Measurements from ENCODE around the gene HBP1. TPM values are rescaled to one million over a fixed set of nuclear protein-coding genes. Genes with fewer than 3 reads are reported as not detected.

HBP1 gene
- polyA plus RNA-seq, 3 donors = 41.2 to 52.9 (median 44.7) TPM

- Histone ChIP-seq H4K20me1 (ENCODE audit: insufficient read depth, low read length) (peaks cover 3% of the 10 kb centered on the region), H3K4me2 (replicated peaks; ENCODE audit: extremely low read depth, low read length, poor library complexity, severe bottlenecking) (no peak overlapping the region), H3K9ac (ENCODE audit: insufficient read depth, low read length, poor library complexity, severe bottlenecking) (no peak overlapping the region), H3K4me1 (ENCODE audit: control insufficient read depth in 1 of 2, insufficient read depth in 2 of 2, low read length in 2 of 2) (no peaks in the 10 kb centered on the region), H3K9me3 (replicated peaks in 1 of 2; ENCODE audit: control insufficient read depth in 1 of 2, insufficient read depth in 1 of 2, low read length in 2 of 2) (peaks cover 0 to 5% of the 10 kb centered on the region in 2 donors), H3K36me3 (replicated peaks in 1 of 2; ENCODE audit: control insufficient read depth in 1 of 2, insufficient read depth in 2 of 2, low read length in 2 of 2) (peaks cover 57 to 78% of the 10 kb centered on the region in 2 donors), H2AFZ (ENCODE audit: insufficient read depth, low read depth, low read length, poor library complexity, severe bottlenecking) (no peak overlapping the region), H3K27ac (ENCODE audit: low read depth in 1 of 2, low read length in 2 of 2) (peak overlapping the region in 1 of 2 donors; percentile 23), H3K4me3 (replicated peaks in 1 of 3; ENCODE audit: low read depth in 2 of 3, low read length in 3 of 3) (no peak overlapping the region), H3K79me2 (ENCODE audit: insufficient read depth, low read length) (no peaks in the 10 kb centered on the region), H3K27me3 (ENCODE audit: control insufficient read depth in 2 of 2, insufficient read depth in 2 of 2, low read length in 2 of 2) (no peaks in the 10 kb centered on the region)
- intact Hi-C loops (cut with micrococcal nuclease) = loop anchor here in 1 of 2 donors (10.0 kb wide), 1 partner anchor 666 kb away; no protein-coding TSS in a partner anchor
- no peak for DNase-seq
- Mint-ChIP-seq H3K9me3 (peaks cover 0 to 4% (median 0%) of the 10 kb centered on the region in 7 donors), H3K27me3 (ENCODE audit: low read depth in 3 of 3) (no peaks in the 10 kb centered on the region), H3K4me1 (peaks cover 6% of the 10 kb centered on the region), H3K27ac (no peak overlapping the region), H3K4me3 (no peak overlapping the region), H3K36me3 (peaks cover 57 to 76% of the 10 kb centered on the region in 2 donors)
- TF ChIP-seq, protein P1, sequence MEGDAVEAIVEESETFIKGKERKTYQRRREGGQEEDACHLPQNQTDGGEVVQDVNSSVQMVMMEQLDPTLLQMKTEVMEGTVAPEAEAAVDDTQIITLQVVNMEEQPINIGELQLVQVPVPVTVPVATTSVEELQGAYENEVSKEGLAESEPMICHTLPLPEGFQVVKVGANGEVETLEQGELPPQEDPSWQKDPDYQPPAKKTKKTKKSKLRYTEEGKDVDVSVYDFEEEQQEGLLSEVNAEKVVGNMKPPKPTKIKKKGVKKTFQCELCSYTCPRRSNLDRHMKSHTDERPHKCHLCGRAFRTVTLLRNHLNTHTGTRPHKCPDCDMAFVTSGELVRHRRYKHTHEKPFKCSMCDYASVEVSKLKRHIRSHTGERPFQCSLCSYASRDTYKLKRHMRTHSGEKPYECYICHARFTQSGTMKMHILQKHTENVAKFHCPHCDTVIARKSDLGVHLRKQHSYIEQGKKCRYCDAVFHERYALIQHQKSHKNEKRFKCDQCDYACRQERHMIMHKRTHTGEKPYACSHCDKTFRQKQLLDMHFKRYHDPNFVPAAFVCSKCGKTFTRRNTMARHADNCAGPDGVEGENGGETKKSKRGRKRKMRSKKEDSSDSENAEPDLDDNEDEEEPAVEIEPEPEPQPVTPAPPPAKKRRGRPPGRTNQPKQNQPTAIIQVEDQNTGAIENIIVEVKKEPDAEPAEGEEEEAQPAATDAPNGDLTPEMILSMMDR (IDR thresholded peaks at IDR 0.05) = no peak
- 100% methylated on average over 1 of the region's 5 CpGs for WGBS (ENCODE audit: insufficient coverage)
Measured at GRCh38 chr7:107208563-107208962, 39.8 kb downstream of the HBP1 start.

GRCh38 chr7:107209565-107209964, 40.8 kb downstream of the HBP1 start:
- H3K4me1 Mint-ChIP-seq = peaks cover 6% of the 10 kb centered on the region
- H3K9me3 Mint-ChIP-seq = peaks cover 0 to 6% (median 3%) of the 10 kb centered on the region in 7 donors
- Histone ChIP-seq H3K4me1 (ENCODE audit: control insufficient read depth in 1 of 2, insufficient read depth in 2 of 2, low read length in 2 of 2) (no peaks in the 10 kb centered on the region), H3K79me2 (ENCODE audit: insufficient read depth, low read length) (no peaks in the 10 kb centered on the region), H3K4me3 (replicated peaks in 1 of 3; ENCODE audit: low read depth in 2 of 3, low read length in 3 of 3) (no peak overlapping the region), H3K9me3 (replicated peaks in 1 of 2; ENCODE audit: control insufficient read depth in 1 of 2, insufficient read depth in 1 of 2, low read length in 2 of 2) (peaks cover 0 to 8% of the 10 kb centered on the region in 2 donors), H2AFZ (ENCODE audit: insufficient read depth, low read depth, low read length, poor library complexity, severe bottlenecking) (no peak overlapping the region), H3K9ac (ENCODE audit: insufficient read depth, low read length, poor library complexity, severe bottlenecking) (no peak overlapping the region), H3K27ac (ENCODE audit: low read depth in 1 of 2, low read length in 2 of 2) (no peak overlapping the region), H3K4me2 (replicated peaks; ENCODE audit: extremely low read depth, low read length, poor library complexity, severe bottlenecking) (no peak overlapping the region), H3K36me3 (replicated peaks in 1 of 2; ENCODE audit: control insufficient read depth in 1 of 2, insufficient read depth in 2 of 2, low read length in 2 of 2) (peaks cover 47 to 68% of the 10 kb centered on the region in 2 donors), H4K20me1 (ENCODE audit: insufficient read depth, low read length) (no peaks in the 10 kb centered on the region), H3K27me3 (ENCODE audit: control insufficient read depth in 2 of 2, insufficient read depth in 2 of 2, low read length in 2 of 2) (no peaks in the 10 kb centered on the region)
- H3K27me3 Mint-ChIP-seq (ENCODE audit: low read depth in 3 of 3) = no peaks in the 10 kb centered on the region
- TF ChIP-seq, protein P1 (IDR thresholded peaks at IDR 0.05) = no peak
- H3K36me3 Mint-ChIP-seq = peaks cover 49 to 69% of the 10 kb centered on the region in 2 donors
- intact Hi-C loops (cut with micrococcal nuclease) = loop anchor here in 1 of 2 donors (10.0 kb wide), 1 partner anchor 665 kb away; no protein-coding TSS in a partner anchor
- no peak for DNase-seq
- H3K4me3 Mint-ChIP-seq = no peak overlapping the region
- H3K27ac Mint-ChIP-seq = no peak overlapping the region
- 100% methylated on average over 4 of the region's 4 CpGs for WGBS (ENCODE audit: insufficient coverage)
